ENCODE results near the gene FGD5.

FGD5 gene

DNA sequence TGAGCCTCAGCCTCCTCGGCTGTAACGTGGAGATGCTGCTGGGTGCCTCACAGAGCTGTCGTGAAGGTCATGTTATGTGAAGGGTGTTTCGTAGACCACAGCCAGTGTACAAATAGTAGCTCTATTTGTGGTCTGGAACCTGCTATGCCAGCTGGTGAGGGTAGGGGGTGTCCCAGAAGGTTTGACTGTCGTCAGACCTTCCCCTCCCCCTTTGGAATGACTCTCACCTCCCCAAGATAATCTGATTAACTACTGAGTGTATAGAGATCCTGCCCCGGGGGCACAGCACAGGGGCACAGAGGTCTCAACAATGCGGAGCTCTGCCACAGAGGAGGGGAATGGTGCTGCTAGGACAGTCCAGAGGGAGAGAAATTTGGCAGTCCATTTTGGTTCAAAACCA is 20.5 kb downstream of the FGD5 start:
- no peak overlapping the region for H2AFZ ChIP-seq (ENCODE audit: low read depth, low read length)
- 59% methylated on average over 6 of the region's 7 CpGs for WGBS
- no peak overlapping the region for H2AK5ac ChIP-seq (ENCODE audit: low read length, severe bottlenecking)
- no peak overlapping the region for H3K4me2 ChIP-seq (ENCODE audit: low read length, poor library complexity, severe bottlenecking)
- no peaks in the 10 kb centered on the region for H3K36me3 ChIP-seq (ENCODE audit: control insufficient read depth in 1 of 2, insufficient read depth in 2 of 2, low read depth in 1 of 2, low read length in 2 of 2)
- H3K23ac ChIP-seq (ENCODE audit: low read length in 2 of 2) = peak overlapping the region in 1 of 2 experiments; percentile 50
- no peak overlapping the region for H3K4ac ChIP-seq (ENCODE audit: low read depth in 1 of 2, low read length in 2 of 2)
- H3K14ac ChIP-seq (ENCODE audit: low read length in 2 of 2) = no peak overlapping the region
- no peak overlapping the region for H3K27ac ChIP-seq (ENCODE audit: low read length, poor library complexity, severe bottlenecking)
- H3K9me3 ChIP-seq (ENCODE audit: control insufficient read depth, low read length) = no peaks in the 10 kb centered on the region
- no peak overlapping the region for H3K9ac ChIP-seq (ENCODE audit: low read length)
- H2BK15ac ChIP-seq (ENCODE audit: low read depth, poor library complexity, severe bottlenecking) = no peak overlapping the region
- H2BK12ac ChIP-seq (ENCODE audit: low read length in 2 of 2) = no peak overlapping the region
- H4K91ac ChIP-seq (ENCODE audit: low read length) = no peak overlapping the region
- H3K4me3 ChIP-seq (ENCODE audit: insufficient read depth in 1 of 2, low read depth in 1 of 2, low read length in 2 of 2) = no peak overlapping the region
- peaks cover 27 to 49% of the 10 kb centered on the region in 2 experiments for H3K27me3 ChIP-seq (ENCODE audit: control insufficient read depth in 1 of 2, insufficient read depth in 1 of 2, low read length in 2 of 2)
- H2BK120ac ChIP-seq (ENCODE audit: low read depth, low read length) = no peak overlapping the region
- no peaks in the 10 kb centered on the region for H3K4me1 ChIP-seq (ENCODE audit: control insufficient read depth, insufficient read depth, low read depth, low read length)
- no peak overlapping the region for H4K8ac ChIP-seq (ENCODE audit: low read length)
- no peak for DNase-seq
- H3K79me1 ChIP-seq (replicated peaks; ENCODE audit: low read length, poor library complexity, severe bottlenecking) = no peaks in the 10 kb centered on the region
- H2BK5ac ChIP-seq (ENCODE audit: low read depth, low read length, poor library complexity, severe bottlenecking) = no peak overlapping the region
- no peak overlapping the region for H3K18ac ChIP-seq (ENCODE audit: low read depth in 1 of 2, low read length in 2 of 2)

GRCh38 chr3:14841836-14842235 is 23.1 kb downstream of the FGD5 start:
- H3K4ac ChIP-seq (ENCODE audit: low read depth in 1 of 2, low read length in 2 of 2) = no peak overlapping the region
- no peaks in the 10 kb centered on the region for H3K9me3 ChIP-seq (ENCODE audit: control insufficient read depth, low read length)
- peaks cover 53 to 60% of the 10 kb centered on the region in 2 experiments for H3K27me3 ChIP-seq (ENCODE audit: control insufficient read depth in 1 of 2, insufficient read depth in 1 of 2, low read length in 2 of 2)
- 76% methylated on average over 9 of the region's 9 CpGs for WGBS
- H2BK12ac ChIP-seq (ENCODE audit: low read length in 2 of 2) = no peak overlapping the region
- no peak overlapping the region for H3K4me2 ChIP-seq (ENCODE audit: low read length, poor library complexity, severe bottlenecking)
- H3K79me1 ChIP-seq (replicated peaks; ENCODE audit: low read length, poor library complexity, severe bottlenecking) = no peaks in the 10 kb centered on the region
- H4K91ac ChIP-seq (ENCODE audit: low read length) = no peak overlapping the region
- H3K14ac ChIP-seq (ENCODE audit: low read length in 2 of 2) = no peak overlapping the region
- no peak overlapping the region for H3K9ac ChIP-seq (ENCODE audit: low read length)
- H3K4me1 ChIP-seq (ENCODE audit: control insufficient read depth, insufficient read depth, low read depth, low read length) = no peaks in the 10 kb centered on the region
- H2BK15ac ChIP-seq (ENCODE audit: low read depth, poor library complexity, severe bottlenecking) = no peak overlapping the region
- no peak overlapping the region for H2BK120ac ChIP-seq (ENCODE audit: low read depth, low read length)
- no peak overlapping the region for H3K4me3 ChIP-seq (ENCODE audit: insufficient read depth in 1 of 2, low read depth in 1 of 2, low read length in 2 of 2)
- no peak overlapping the region for H3K18ac ChIP-seq (ENCODE audit: low read depth in 1 of 2, low read length in 2 of 2)
- no peak overlapping the region for H2AFZ ChIP-seq (ENCODE audit: low read depth, low read length)
- no peak overlapping the region for H2BK5ac ChIP-seq (ENCODE audit: low read depth, low read length, poor library complexity, severe bottlenecking)
- H3K27ac ChIP-seq (ENCODE audit: low read length, poor library complexity, severe bottlenecking) = no peak overlapping the region
- no peak for DNase-seq
- no peak overlapping the region for H2AK5ac ChIP-seq (ENCODE audit: low read length, severe bottlenecking)
- H3K36me3 ChIP-seq (ENCODE audit: control insufficient read depth in 1 of 2, insufficient read depth in 2 of 2, low read depth in 1 of 2, low read length in 2 of 2) = no peaks in the 10 kb centered on the region
- no peak overlapping the region for H3K23ac ChIP-seq (ENCODE audit: low read length in 2 of 2)
- H4K8ac ChIP-seq (ENCODE audit: low read length) = no peak overlapping the region

DNA sequence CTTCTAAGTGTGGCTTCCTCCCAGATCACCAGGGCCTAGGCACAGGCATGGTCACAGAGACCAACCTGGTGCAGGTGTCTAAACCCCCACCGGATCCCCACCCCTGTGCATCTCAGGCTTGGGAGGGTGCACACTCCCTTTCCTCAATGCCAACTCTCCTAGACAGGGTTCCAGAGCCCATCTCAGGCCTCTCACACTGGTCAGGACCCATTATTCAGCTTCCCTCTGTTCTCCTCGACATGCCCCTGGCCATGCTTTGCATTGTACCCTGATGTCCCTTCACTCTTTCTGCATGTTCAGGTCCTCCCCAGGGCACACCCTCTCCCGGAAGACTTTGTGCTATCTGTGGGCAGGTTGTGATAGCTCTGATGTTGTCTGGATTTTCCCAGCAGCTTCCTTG is 23.5 kb downstream of the FGD5 start:
- no peak overlapping the region for H3K4ac ChIP-seq (ENCODE audit: low read depth in 1 of 2, low read length in 2 of 2)
- no peak overlapping the region for H2BK5ac ChIP-seq (ENCODE audit: low read depth, low read length, poor library complexity, severe bottlenecking)
- DNase-seq = no peak
- H3K36me3 ChIP-seq (ENCODE audit: control insufficient read depth in 1 of 2, insufficient read depth in 2 of 2, low read depth in 1 of 2, low read length in 2 of 2) = no peaks in the 10 kb centered on the region
- H2BK120ac ChIP-seq (ENCODE audit: low read depth, low read length) = no peak overlapping the region
- no peak overlapping the region for H3K14ac ChIP-seq (ENCODE audit: low read length in 2 of 2)
- H3K23ac ChIP-seq (ENCODE audit: low read length in 2 of 2) = no peak overlapping the region
- H3K9me3 ChIP-seq (ENCODE audit: control insufficient read depth, low read length) = no peaks in the 10 kb centered on the region
- H3K27me3 ChIP-seq (ENCODE audit: control insufficient read depth in 1 of 2, insufficient read depth in 1 of 2, low read length in 2 of 2) = peaks cover 58 to 60% of the 10 kb centered on the region in 2 experiments
- WGBS = 91% methylated on average over 3 of the region's 3 CpGs
- H2BK12ac ChIP-seq (ENCODE audit: low read length in 2 of 2) = no peak overlapping the region
- H3K4me1 ChIP-seq (ENCODE audit: control insufficient read depth, insufficient read depth, low read depth, low read length) = no peaks in the 10 kb centered on the region
- H2AK5ac ChIP-seq (ENCODE audit: low read length, severe bottlenecking) = no peak overlapping the region
- H3K4me2 ChIP-seq (ENCODE audit: low read length, poor library complexity, severe bottlenecking) = no peak overlapping the region
- no peak overlapping the region for H3K18ac ChIP-seq (ENCODE audit: low read depth in 1 of 2, low read length in 2 of 2)
- H3K9ac ChIP-seq (ENCODE audit: low read length) = no peak overlapping the region
- no peak overlapping the region for H3K4me3 ChIP-seq (ENCODE audit: insufficient read depth in 1 of 2, low read depth in 1 of 2, low read length in 2 of 2)
- H3K27ac ChIP-seq (ENCODE audit: low read length, poor library complexity, severe bottlenecking) = no peak overlapping the region
- H2BK15ac ChIP-seq (ENCODE audit: low read depth, poor library complexity, severe bottlenecking) = no peak overlapping the region
- H3K79me1 ChIP-seq (replicated peaks; ENCODE audit: low read length, poor library complexity, severe bottlenecking) = no peaks in the 10 kb centered on the region
- no peak overlapping the region for H2AFZ ChIP-seq (ENCODE audit: low read depth, low read length)
- no peak overlapping the region for H4K91ac ChIP-seq (ENCODE audit: low read length)
- H4K8ac ChIP-seq (ENCODE audit: low read length) = no peak overlapping the region

GRCh38 chr3:14843321-14843720 is 24.6 kb downstream of the FGD5 start:
- Histone ChIP-seq H2BK5ac (ENCODE audit: low read depth, low read length, poor library complexity, severe bottlenecking) (no peak overlapping the region), H3K4me3 (ENCODE audit: insufficient read depth in 1 of 2, low read depth in 1 of 2, low read length in 2 of 2) (no peak overlapping the region), H3K23ac (ENCODE audit: low read length in 2 of 2) (no peak overlapping the region), H3K27me3 (ENCODE audit: control insufficient read depth in 1 of 2, insufficient read depth in 1 of 2, low read length in 2 of 2) (peaks cover 60 to 65% of the 10 kb centered on the region in 2 experiments), H3K36me3 (ENCODE audit: control insufficient read depth in 1 of 2, insufficient read depth in 2 of 2, low read depth in 1 of 2, low read length in 2 of 2) (no peaks in the 10 kb centered on the region), H3K9me3 (ENCODE audit: control insufficient read depth, low read length) (no peaks in the 10 kb centered on the region), H4K91ac (ENCODE audit: low read length) (peak overlapping the region; percentile 22), H3K18ac (ENCODE audit: low read depth in 1 of 2, low read length in 2 of 2) (no peak overlapping the region), H2BK15ac (ENCODE audit: low read depth, poor library complexity, severe bottlenecking) (no peak overlapping the region), H4K8ac (ENCODE audit: low read length) (no peak overlapping the region), H3K4ac (ENCODE audit: low read depth in 1 of 2, low read length in 2 of 2) (no peak overlapping the region), H3K4me1 (ENCODE audit: control insufficient read depth, insufficient read depth, low read depth, low read length) (peaks cover 8% of the 10 kb centered on the region), H2AFZ (ENCODE audit: low read depth, low read length) (no peak overlapping the region), H3K27ac (ENCODE audit: low read length, poor library complexity, severe bottlenecking) (no peak overlapping the region), H3K79me1 (replicated peaks; ENCODE audit: low read length, poor library complexity, severe bottlenecking) (no peaks in the 10 kb centered on the region), H3K9ac (ENCODE audit: low read length) (no peak overlapping the region), H2AK5ac (ENCODE audit: low read length, severe bottlenecking) (no peak overlapping the region), H3K14ac (ENCODE audit: low read length in 2 of 2) (peak overlapping the region in 1 of 2 experiments; percentile 3), H2BK12ac (ENCODE audit: low read length in 2 of 2) (no peak overlapping the region), H3K4me2 (ENCODE audit: low read length, poor library complexity, severe bottlenecking) (no peak overlapping the region), H2BK120ac (ENCODE audit: low read depth, low read length) (no peak overlapping the region)
- DNase-seq = no peak
- WGBS = 88% methylated on average over 8 of the region's 8 CpGs
